ENCODE measurements around the gene TNRC6C. TPM values are rescaled to one million over a fixed set of nuclear protein-coding genes. Genes with fewer than 3 reads are reported as not detected.

The TNRC6C gene
- total and polyA plus RNA-seq, 4 donors: 1.3 to 7.7 (median 2.9) TPM

DNA sequence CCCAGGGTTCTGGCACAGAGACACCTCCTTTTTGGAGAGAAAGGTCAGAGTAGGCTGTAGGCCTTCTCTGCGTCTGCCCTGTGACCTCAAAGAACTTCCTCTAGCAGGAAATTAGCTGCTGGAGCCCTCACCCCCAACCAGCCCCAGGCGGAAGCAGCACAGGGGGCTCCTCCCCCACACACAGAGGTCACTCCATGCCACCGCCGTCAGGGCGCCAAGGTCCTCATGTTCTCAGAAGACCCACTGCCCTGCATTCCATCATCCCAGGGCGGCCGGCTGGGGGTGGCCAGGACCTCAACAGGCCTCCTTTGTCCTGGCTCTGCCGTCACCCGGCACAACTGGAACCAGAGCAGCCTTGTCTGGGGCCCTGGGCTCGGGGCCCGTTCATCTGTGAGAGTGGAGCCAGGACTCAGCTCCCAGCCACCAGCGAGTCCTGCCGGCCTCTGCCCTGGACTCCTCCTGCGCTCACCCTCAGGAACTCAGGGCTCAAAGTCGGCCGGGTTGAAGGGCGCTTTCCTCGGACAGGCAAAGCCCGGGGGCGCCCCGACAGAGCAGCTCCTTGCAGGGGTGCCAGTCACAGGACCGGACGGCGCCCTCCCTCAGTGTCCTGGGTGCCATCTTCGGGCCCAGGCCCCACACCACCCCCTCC lies 168.9 kb downstream of the TNRC6C start:
- H3K4me1 ChIP-seq (ENCODE audit: control insufficient read depth in 4 of 4, insufficient read depth in 4 of 4, low read length in 3 of 4): peaks cover 3 to 37% (median 15%) of the 10 kb centered on the region in 4 donors
- TF ChIP-seq, protein P1, sequence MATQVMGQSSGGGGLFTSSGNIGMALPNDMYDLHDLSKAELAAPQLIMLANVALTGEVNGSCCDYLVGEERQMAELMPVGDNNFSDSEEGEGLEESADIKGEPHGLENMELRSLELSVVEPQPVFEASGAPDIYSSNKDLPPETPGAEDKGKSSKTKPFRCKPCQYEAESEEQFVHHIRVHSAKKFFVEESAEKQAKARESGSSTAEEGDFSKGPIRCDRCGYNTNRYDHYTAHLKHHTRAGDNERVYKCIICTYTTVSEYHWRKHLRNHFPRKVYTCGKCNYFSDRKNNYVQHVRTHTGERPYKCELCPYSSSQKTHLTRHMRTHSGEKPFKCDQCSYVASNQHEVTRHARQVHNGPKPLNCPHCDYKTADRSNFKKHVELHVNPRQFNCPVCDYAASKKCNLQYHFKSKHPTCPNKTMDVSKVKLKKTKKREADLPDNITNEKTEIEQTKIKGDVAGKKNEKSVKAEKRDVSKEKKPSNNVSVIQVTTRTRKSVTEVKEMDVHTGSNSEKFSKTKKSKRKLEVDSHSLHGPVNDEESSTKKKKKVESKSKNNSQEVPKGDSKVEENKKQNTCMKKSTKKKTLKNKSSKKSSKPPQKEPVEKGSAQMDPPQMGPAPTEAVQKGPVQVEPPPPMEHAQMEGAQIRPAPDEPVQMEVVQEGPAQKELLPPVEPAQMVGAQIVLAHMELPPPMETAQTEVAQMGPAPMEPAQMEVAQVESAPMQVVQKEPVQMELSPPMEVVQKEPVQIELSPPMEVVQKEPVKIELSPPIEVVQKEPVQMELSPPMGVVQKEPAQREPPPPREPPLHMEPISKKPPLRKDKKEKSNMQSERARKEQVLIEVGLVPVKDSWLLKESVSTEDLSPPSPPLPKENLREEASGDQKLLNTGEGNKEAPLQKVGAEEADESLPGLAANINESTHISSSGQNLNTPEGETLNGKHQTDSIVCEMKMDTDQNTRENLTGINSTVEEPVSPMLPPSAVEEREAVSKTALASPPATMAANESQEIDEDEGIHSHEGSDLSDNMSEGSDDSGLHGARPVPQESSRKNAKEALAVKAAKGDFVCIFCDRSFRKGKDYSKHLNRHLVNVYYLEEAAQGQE (IDR thresholded peaks at IDR 0.05): no peak
- TF ChIP-seq SP1 (IDR thresholded peaks at IDR 0.05) (peak; percentile 59), HNF4G (IDR thresholded peaks at IDR 0.05) (peak; percentile 11), EGR1 (IDR thresholded peaks at IDR 0.05; ENCODE audit: low read depth in 2 of 2) (no peak), RAD21 (IDR thresholded peaks at IDR 0.05) (peak in 1 of 2 donors; percentile 33), NR2F2 (IDR thresholded peaks at IDR 0.05) (peak; percentile 98), YY1 (IDR thresholded peaks at IDR 0.05) (no peak), TAF1 (conservative IDR thresholded peaks at IDR 0.05) (no peak), RXRA (IDR thresholded peaks at IDR 0.05) (peak; percentile 54 to 65), FOXA1 (IDR thresholded peaks at IDR 0.05) (no peak), GABPA (IDR thresholded peaks at IDR 0.05 in 1 of 2, conservative IDR thresholded peaks at IDR 0.05 in 1 of 2) (peak in 1 of 2 donors; percentile 48), FOXA2 (IDR thresholded peaks at IDR 0.05) (no peak), HNF4A (conservative IDR thresholded peaks at IDR 0.05) (peak in 1 of 2 donors; percentile 70), JUND (IDR thresholded peaks at IDR 0.05) (no peak)
- TF ChIP-seq, protein P2, sequence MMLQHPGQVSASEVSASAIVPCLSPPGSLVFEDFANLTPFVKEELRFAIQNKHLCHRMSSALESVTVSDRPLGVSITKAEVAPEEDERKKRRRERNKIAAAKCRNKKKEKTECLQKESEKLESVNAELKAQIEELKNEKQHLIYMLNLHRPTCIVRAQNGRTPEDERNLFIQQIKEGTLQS (IDR thresholded peaks at IDR 0.05): no peak
- TF ChIP-seq, protein P3, sequence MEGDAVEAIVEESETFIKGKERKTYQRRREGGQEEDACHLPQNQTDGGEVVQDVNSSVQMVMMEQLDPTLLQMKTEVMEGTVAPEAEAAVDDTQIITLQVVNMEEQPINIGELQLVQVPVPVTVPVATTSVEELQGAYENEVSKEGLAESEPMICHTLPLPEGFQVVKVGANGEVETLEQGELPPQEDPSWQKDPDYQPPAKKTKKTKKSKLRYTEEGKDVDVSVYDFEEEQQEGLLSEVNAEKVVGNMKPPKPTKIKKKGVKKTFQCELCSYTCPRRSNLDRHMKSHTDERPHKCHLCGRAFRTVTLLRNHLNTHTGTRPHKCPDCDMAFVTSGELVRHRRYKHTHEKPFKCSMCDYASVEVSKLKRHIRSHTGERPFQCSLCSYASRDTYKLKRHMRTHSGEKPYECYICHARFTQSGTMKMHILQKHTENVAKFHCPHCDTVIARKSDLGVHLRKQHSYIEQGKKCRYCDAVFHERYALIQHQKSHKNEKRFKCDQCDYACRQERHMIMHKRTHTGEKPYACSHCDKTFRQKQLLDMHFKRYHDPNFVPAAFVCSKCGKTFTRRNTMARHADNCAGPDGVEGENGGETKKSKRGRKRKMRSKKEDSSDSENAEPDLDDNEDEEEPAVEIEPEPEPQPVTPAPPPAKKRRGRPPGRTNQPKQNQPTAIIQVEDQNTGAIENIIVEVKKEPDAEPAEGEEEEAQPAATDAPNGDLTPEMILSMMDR (IDR thresholded peaks at IDR 0.05; ENCODE audit: low read depth, low read length, missing input control): no peak
- TF ChIP-seq, protein P4, sequence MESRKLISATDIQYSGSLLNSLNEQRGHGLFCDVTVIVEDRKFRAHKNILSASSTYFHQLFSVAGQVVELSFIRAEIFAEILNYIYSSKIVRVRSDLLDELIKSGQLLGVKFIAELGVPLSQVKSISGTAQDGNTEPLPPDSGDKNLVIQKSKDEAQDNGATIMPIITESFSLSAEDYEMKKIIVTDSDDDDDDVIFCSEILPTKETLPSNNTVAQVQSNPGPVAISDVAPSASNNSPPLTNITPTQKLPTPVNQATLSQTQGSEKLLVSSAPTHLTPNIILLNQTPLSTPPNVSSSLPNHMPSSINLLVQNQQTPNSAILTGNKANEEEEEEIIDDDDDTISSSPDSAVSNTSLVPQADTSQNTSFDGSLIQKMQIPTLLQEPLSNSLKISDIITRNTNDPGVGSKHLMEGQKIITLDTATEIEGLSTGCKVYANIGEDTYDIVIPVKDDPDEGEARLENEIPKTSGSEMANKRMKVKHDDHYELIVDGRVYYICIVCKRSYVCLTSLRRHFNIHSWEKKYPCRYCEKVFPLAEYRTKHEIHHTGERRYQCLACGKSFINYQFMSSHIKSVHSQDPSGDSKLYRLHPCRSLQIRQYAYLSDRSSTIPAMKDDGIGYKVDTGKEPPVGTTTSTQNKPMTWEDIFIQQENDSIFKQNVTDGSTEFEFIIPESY (IDR thresholded peaks at IDR 0.05): no peak
- TF ChIP-seq, protein P5, sequence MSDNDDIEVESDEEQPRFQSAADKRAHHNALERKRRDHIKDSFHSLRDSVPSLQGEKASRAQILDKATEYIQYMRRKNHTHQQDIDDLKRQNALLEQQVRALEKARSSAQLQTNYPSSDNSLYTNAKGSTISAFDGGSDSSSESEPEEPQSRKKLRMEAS (IDR thresholded peaks at IDR 0.05): no peak
- 24% methylated on average over 25 of the region's 25 CpGs for WGBS
- no peak for DNase-seq (ENCODE audit: low spot score)
- H3K4me3 ChIP-seq (ENCODE audit: low read depth in 1 of 3, low read length in 3 of 3): peak overlapping the region; percentile 18 to 68 (median 23)
- H3K9me3 ChIP-seq (ENCODE audit: control insufficient read depth in 4 of 4, low read length in 3 of 4): no peaks in the 10 kb centered on the region
- no peaks in the 10 kb centered on the region for H3K27me3 ChIP-seq (ENCODE audit: control insufficient read depth in 4 of 4, insufficient read depth in 4 of 4, low read length in 3 of 4)
- peaks cover 0 to 3% (median 0%) of the 10 kb centered on the region in 4 donors for H3K36me3 ChIP-seq (ENCODE audit: control insufficient read depth in 4 of 4, insufficient read depth in 3 of 4, low read depth in 1 of 4, low read length in 3 of 4)
- H3K27ac ChIP-seq (ENCODE audit: low read depth in 1 of 2, low read length in 2 of 2): peak overlapping the region; percentile 80 to 81
- H3K9ac ChIP-seq (ENCODE audit: low read depth in 1 of 2, low read length in 2 of 2): no peak overlapping the region
